GM06990 (cell line): Measurements from ENCODE around the gene DCAF11.

Experiments used
- DNase-seq: peaks from one replicate; pipeline ENCODE4 v3.0.0-alpha.2; 2011; ENCODE audit not compliant: insufficient read length; ENCODE audit errors: extremely low read depth
- H3K27me3 ChIP-seq: replicated peaks from 2 replicates; pipeline ENCODE4 v1.6.0; 2011; ENCODE audit warnings: low read length; ENCODE audit not compliant: control insufficient read depth, insufficient read depth
- H3K36me3 ChIP-seq: 2 replicates; pipeline ENCODE4 v1.5.1; 2011; ENCODE audit warnings: low read length; ENCODE audit not compliant: control insufficient read depth, insufficient read depth
- H3K4me3 ChIP-seq: replicated peaks from 2 replicates; pipeline ENCODE4 v1.5.1; 2011; ENCODE audit warnings: low read depth, mild to moderate bottlenecking, control low read depth, low read length
- TF ChIP-seq, protein P1 (sequence below): IDR thresholded peaks from 2 replicates; pipeline ENCODE4 v1.5.1; 2011; ENCODE audit warnings: low read length, control low read depth, mild to moderate bottlenecking, inconsistent platforms; ENCODE audit not compliant: insufficient read depth, poor library complexity, severe bottlenecking

The DCAF11 gene

DNA sequence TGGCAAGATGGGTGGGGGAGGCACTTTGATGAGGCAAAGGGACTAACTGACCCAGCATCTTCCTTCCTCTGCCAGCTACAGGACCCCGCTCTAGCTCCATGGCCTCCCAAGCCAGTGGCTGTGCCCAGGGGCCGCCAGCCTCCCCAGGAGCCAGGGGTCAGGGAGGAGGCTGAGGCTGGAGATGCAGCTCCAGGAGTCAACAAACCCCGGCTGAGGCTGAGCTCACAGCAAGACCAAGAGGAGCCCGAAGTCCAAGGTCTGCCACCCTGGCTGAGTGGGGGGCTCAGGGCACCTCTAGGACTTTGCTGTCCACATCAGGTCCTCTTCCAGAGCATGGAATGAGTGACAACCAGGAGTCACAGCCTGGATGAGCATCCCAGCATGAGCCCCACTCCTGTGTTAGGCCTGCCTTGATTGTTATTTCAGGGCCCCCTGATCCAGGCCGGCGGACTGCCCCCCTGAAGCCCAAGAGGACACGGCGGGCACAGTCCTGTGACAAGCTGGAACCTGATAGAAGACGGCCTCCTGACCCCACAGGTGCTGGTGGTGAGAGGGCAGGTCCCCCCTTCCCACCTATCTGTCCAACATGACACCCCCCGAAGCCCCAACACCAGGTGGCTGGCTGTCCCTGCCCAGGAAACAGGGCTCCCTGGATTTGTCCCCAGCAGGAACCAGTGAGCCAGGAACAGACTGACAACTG, 45.7 kb upstream of the DCAF11 start:
- Histone ChIP-seq H3K36me3 (no peaks in the 10 kb centered on the region), H3K4me3 (no peak overlapping the region), H3K27me3 (no peaks in the 10 kb centered on the region; the same call in 1 of the 2 replicates)
- TF ChIP-seq, protein P1, sequence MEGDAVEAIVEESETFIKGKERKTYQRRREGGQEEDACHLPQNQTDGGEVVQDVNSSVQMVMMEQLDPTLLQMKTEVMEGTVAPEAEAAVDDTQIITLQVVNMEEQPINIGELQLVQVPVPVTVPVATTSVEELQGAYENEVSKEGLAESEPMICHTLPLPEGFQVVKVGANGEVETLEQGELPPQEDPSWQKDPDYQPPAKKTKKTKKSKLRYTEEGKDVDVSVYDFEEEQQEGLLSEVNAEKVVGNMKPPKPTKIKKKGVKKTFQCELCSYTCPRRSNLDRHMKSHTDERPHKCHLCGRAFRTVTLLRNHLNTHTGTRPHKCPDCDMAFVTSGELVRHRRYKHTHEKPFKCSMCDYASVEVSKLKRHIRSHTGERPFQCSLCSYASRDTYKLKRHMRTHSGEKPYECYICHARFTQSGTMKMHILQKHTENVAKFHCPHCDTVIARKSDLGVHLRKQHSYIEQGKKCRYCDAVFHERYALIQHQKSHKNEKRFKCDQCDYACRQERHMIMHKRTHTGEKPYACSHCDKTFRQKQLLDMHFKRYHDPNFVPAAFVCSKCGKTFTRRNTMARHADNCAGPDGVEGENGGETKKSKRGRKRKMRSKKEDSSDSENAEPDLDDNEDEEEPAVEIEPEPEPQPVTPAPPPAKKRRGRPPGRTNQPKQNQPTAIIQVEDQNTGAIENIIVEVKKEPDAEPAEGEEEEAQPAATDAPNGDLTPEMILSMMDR = no peak
- DNase-seq = no peak

GRCh38 chr14:24069411-24069735, 45.2 kb upstream of the DCAF11 start:
- TF ChIP-seq, protein P1 = no peak
- H3K27me3 ChIP-seq = no peaks in the 10 kb centered on the region; the same call in 1 of the 2 replicates
- no peak overlapping the region for H3K4me3 ChIP-seq
- DNase-seq = no peak
- H3K36me3 ChIP-seq = no peaks in the 10 kb centered on the region

GRCh38 chr14:24070285-24071143, 44.1 kb upstream of the DCAF11 start:
- no peaks in the 10 kb centered on the region for H3K36me3 ChIP-seq
- no peak overlapping the region for H3K4me3 ChIP-seq
- no peaks in the 10 kb centered on the region; the same call in 1 of the 2 replicates for H3K27me3 ChIP-seq
- no peak for DNase-seq
- TF ChIP-seq, protein P1 = no peak

- DNase-seq = no peak
- Histone ChIP-seq H3K36me3 (no peaks in the 10 kb centered on the region), H3K27me3 (no peaks in the 10 kb centered on the region; the same call in 1 of the 2 replicates), H3K4me3 (no peak within 1 kb of the TSS)
- TF ChIP-seq, protein P1 = no peak
These were observed 43.4 kb upstream of the DCAF11 start, which contains the start of gene CPNE6 for GRCh38 chr14:24071144-24071697. Gene CPNE6 (plus strand): TSS chr14:24071562. CDS start chr14:24072937, 1,375 bp downstream.

DNA sequence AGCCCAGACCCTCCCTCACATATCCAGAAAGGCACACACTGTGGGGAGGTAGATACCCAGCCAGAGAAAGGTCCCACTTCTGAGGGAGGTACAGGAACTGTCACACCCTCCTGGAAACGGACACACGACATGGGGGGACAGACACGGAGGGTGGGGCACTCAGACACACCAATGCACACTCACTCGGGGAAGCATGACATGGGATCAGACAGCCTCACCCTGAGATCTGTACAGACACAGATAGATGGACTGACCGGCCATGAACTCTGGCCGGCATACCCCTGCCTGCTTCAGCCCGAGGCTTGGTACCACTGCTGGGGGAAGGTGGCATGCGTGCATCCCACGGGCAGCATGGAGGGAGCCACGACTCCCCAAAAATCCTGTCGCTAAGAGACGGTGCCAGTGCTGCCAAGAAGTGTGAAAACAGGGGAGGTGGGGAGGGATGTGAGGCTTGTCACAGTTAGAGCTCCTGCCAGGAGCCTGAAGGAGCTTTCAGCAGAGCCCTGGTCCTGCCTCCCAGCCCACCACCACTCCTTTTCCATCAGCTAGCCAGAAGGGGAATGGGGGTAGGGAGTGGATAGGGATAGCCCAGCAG, 42.6 kb upstream of the DCAF11 start:
- TF ChIP-seq, protein P1 = no peak
- DNase-seq = no peak
- no peaks in the 10 kb centered on the region for H3K36me3 ChIP-seq
- H3K27me3 ChIP-seq = no peaks in the 10 kb centered on the region; the same call in 1 of the 2 replicates
- no peak overlapping the region for H3K4me3 ChIP-seq
